ENCODE results near the gene ARHGAP44. TPM values are rescaled to one million over a fixed set of nuclear protein-coding genes. Genes with fewer than 3 reads are reported as not detected.
"Not testable (repeated sequence)": the region's sequence is repeated elsewhere in the genome, so short reads cannot be mapped to it uniquely, and the experiment has no call there.

Gene ARHGAP44
- total and polyA plus RNA-seq, 2 donors (not counting 3 experiments of a cell fraction or from before 2014, with no cell fraction given) = 0.11 to 0.42 TPM

GRCh38 chr17:12977008-12977751 is 187.9 kb downstream of the ARHGAP44 start:
- intact Hi-C loops (cut with micrococcal nuclease) = no loop called here
- H3K9me1 ChIP-seq (replicated peaks; ENCODE audit: control insufficient read depth, extremely low read depth, insufficient read depth, low read length) = no peaks in the 10 kb centered on the region
- TF ChIP-seq MAX (IDR thresholded peaks at IDR 0.05; ENCODE audit: insufficient read depth, insufficient read length) (no peak), CTCF (IDR thresholded peaks at IDR 0.05; ENCODE audit: extremely low read depth in 1 of 2, insufficient read depth in 1 of 2, low read depth in 1 of 2, low read length in 2 of 2) (no peak), EZH2 (IDR thresholded peaks at IDR 0.05; ENCODE audit: borderline replicate concordance, low read depth, low read length, severe bottlenecking) (no peak), MYC (IDR thresholded peaks at IDR 0.05; ENCODE audit: low read depth, low read length) (no peak), FOS (IDR thresholded peaks at IDR 0.05; ENCODE audit: borderline replicate concordance, insufficient read depth, low read length) (no peak), POLR2AphosphoS5 (IDR thresholded peaks at IDR 0.05; ENCODE audit: insufficient read depth, low read depth, low read length) (no peak), POLR2A (IDR thresholded peaks at IDR 0.05; ENCODE audit: low read depth, low read length) (no peak), JUN (IDR thresholded peaks at IDR 0.05; ENCODE audit: borderline replicate concordance, insufficient read depth, insufficient read length, low read depth) (no peak)
- no peaks in the 10 kb centered on the region for H3K79me2 ChIP-seq (ENCODE audit: control insufficient read depth, insufficient read depth, low read length)
- no peak overlapping the region for H2AFZ ChIP-seq (ENCODE audit: low read depth, low read length)
- BruUV-seq (replicated peaks) = no TSS peak
- no peaks in the 10 kb centered on the region for H3K27me3 ChIP-seq (ENCODE audit: control insufficient read depth in 2 of 2, insufficient read depth in 2 of 2, low read length in 2 of 2)
- H3K4me2 ChIP-seq (ENCODE audit: insufficient read depth, low read length) = no peak overlapping the region
- ChIA-PET CTCF (no interaction called here), POLR2A (no interaction called here)
- H3K36me3 ChIP-seq (ENCODE audit: control insufficient read depth in 2 of 2, extremely low read depth in 1 of 2, insufficient read depth in 2 of 2, low read length in 2 of 2) = no peaks in the 10 kb centered on the region
- H3K4me3 ChIP-seq (replicated peaks in 1 of 3; ENCODE audit: insufficient read depth in 1 of 3, low read depth in 1 of 3, low read length in 3 of 3) = no peak overlapping the region
- H3K27ac ChIP-seq (ENCODE audit: insufficient read depth, low read depth, low read length) = no peak overlapping the region
- H3K9me3 ChIP-seq (replicated peaks; ENCODE audit: control insufficient read depth, insufficient read depth, low read length) = no peaks in the 10 kb centered on the region
- FAIRE-seq (no peak), DNase-seq (ENCODE audit: low read depth, low spot score) (no peak)
- H3K9ac ChIP-seq (replicated peaks; ENCODE audit: extremely low read depth, insufficient read depth, low read length) = no peak overlapping the region
- no peaks in the 10 kb centered on the region for H4K20me1 ChIP-seq (replicated peaks; ENCODE audit: control insufficient read depth, extremely low read depth, insufficient read depth, low read length)
- no peaks in the 10 kb centered on the region for H3K4me1 ChIP-seq (ENCODE audit: control insufficient read depth, extremely low read depth, insufficient read depth, low read length)
- dilution Hi-C loops (cut with MboI; ENCODE audit: extremely low pct_ligation_motif_present, low sequenced_read_pairs) = no loop called here

DNA sequence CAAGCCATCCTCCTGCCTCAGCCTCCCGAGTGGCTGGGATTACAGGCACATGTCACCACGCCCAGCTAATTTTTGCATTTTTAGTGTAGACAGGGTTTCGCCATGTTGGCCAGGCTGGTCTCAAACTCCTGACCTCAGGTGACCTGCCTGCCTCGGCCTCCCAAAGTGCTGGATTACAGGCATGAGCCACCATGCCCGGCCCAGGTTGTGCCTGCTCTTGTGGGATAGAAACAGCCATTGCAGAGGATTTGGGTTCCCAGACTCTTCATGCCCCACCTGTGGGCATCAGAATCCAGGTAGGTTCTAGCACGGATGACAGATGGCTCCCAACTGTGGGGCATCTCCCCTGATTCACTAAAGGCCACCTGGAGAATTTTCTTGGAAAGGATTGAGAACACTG is 189.5 kb downstream of the ARHGAP44 start:
- DNase-seq (ENCODE audit: low read depth, low spot score); dilution Hi-C loops (cut with MboI; ENCODE audit: extremely low pct_ligation_motif_present, low sequenced_read_pairs); intact Hi-C loops (cut with micrococcal nuclease): not testable (repeated sequence)

More for the DNA sequence above, 189.5 kb downstream of the ARHGAP44 start:
- H3K9me3 ChIP-seq (replicated peaks; ENCODE audit: control insufficient read depth, insufficient read depth, low read length); H3K9ac ChIP-seq (replicated peaks; ENCODE audit: extremely low read depth, insufficient read depth, low read length); POLR2A ChIA-PET; H3K4me1 ChIP-seq (ENCODE audit: control insufficient read depth, extremely low read depth, insufficient read depth, low read length); FAIRE-seq; H3K4me3 ChIP-seq (replicated peaks in 1 of 3; ENCODE audit: insufficient read depth in 1 of 3, low read depth in 1 of 3, low read length in 3 of 3); H2AFZ ChIP-seq (ENCODE audit: low read depth, low read length); H3K79me2 ChIP-seq (ENCODE audit: control insufficient read depth, insufficient read depth, low read length); H3K27ac ChIP-seq (ENCODE audit: insufficient read depth, low read depth, low read length); CTCF ChIA-PET; H3K36me3 ChIP-seq (ENCODE audit: control insufficient read depth in 2 of 2, extremely low read depth in 1 of 2, insufficient read depth in 2 of 2, low read length in 2 of 2); H3K4me2 ChIP-seq (ENCODE audit: insufficient read depth, low read length); BruUV-seq (replicated peaks); H3K9me1 ChIP-seq (replicated peaks; ENCODE audit: control insufficient read depth, extremely low read depth, insufficient read depth, low read length); H3K27me3 ChIP-seq (ENCODE audit: control insufficient read depth in 2 of 2, insufficient read depth in 2 of 2, low read length in 2 of 2); H4K20me1 ChIP-seq (replicated peaks; ENCODE audit: control insufficient read depth, extremely low read depth, insufficient read depth, low read length): not testable (repeated sequence)

All from endothelial cell of umbilical vein (primary cell).